HG03045 (cell line): ENCODE data around the gene C1QTNF5.

Experiments
- ATAC-seq: cut with Tn5 transposase; IDR thresholded peaks from one replicate; pipeline ENCODE4 v1.9.1; 2021; ENCODE audit warnings: mild to moderate bottlenecking, moderate library complexity; ENCODE audit not compliant: unreplicated experiment

Gene C1QTNF5

GRCh38 chr11:119297938-119298337 is 42.7 kb downstream of the C1QTNF5 start:
- ATAC-seq, result no peak

GRCh38 chr11:119295178-119295577 is 45.5 kb downstream of the C1QTNF5 start:
- ATAC-seq, result no peak

GRCh38 chr11:119293461-119293860 is 47.2 kb downstream of the C1QTNF5 start:
- no peak for ATAC-seq

DNA sequence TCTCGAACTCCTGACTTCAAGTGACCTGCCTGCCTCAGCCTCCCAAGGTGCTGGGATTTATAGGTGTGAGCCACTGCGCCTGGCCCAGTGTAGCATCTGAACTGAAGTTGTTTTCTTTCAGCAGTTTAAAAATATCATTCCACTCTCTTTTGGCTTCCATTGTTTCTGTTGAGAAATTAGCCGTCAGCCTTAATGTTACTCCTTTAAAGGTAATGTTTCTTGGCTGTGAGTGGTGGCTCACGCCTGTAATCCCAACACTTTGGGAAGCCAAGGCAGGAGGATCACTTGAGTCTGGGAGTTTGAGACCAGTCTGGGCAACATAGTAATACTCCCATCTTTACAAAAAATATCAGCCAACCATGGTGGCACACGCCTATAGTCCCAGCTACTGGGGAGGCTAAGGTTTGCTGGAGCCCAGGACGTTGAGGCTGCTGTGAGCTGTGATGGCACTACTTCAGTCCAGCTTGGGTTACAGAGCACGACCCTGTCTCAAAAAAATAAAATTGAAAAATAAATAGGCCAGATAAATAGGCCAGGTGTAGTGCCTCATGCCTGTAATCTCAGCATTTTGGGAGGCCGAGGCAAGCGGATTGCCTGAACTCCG is 49.7 kb downstream of the C1QTNF5 start:
- ATAC-seq, result no peak
